NCI-H524 treated with DMSO at 0.1 percent for 48 hours (cell line): Measurements from ENCODE around the gene TGFBR3.

Source experiments
- DNase-seq: peaks from one replicate; lab custom pipeline; 2025; lab: John Stamatoyannopoulos, UW

TGFBR3 gene

DNA sequence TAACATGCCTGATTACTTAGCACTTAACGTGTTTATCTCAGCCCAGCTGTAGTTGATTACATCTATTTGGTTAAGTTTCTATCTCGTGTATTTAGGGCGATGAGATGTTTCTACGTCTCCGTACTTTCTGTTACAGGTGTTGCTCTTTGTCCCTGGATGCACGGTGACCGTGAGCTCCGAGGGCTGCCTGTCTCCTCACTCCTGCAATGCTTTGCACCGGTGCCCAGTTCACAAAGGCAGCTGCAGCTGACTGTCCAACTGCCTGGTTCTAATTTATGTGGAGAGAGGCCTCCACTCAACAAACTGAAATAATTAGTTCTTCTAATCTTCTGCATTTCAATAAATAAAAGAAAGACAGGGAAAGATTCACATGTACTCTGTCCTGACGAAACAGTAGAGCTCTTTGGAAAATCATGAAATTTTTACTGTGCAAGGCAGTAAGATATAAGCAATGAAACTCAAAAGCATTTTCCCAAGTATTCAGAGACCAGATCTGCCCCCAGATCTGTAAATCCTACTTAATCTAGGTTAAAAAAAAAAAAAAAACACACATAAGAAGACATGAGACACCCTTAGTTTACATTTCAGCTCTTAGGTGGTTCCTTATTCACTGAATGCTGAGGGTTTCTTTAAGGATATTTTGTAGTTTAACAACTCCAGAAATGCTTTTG lies 108.2 kb downstream of the TGFBR3 start:
- DNase-seq, result no peak

DNA sequence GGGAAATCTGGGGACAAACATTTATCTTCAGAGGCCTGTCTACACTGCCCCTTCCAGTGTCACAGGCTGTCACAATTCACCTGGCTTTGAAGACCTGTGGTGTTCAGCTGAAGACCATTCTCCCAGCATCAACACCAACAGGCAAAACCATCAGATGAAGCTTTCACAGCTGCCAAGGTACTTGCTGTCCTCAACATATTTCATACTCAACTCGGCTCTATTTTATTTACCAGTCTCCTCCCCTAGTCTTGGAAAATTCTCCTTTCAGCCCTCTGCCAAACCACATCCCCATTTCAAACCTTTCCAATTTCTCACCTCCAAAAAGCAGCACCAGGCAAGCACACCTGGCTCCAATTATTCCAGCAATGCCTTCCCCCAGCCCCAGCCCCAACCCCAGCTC lies 108.8 kb downstream of the TGFBR3 start:
- DNase-seq, result no peak

DNA sequence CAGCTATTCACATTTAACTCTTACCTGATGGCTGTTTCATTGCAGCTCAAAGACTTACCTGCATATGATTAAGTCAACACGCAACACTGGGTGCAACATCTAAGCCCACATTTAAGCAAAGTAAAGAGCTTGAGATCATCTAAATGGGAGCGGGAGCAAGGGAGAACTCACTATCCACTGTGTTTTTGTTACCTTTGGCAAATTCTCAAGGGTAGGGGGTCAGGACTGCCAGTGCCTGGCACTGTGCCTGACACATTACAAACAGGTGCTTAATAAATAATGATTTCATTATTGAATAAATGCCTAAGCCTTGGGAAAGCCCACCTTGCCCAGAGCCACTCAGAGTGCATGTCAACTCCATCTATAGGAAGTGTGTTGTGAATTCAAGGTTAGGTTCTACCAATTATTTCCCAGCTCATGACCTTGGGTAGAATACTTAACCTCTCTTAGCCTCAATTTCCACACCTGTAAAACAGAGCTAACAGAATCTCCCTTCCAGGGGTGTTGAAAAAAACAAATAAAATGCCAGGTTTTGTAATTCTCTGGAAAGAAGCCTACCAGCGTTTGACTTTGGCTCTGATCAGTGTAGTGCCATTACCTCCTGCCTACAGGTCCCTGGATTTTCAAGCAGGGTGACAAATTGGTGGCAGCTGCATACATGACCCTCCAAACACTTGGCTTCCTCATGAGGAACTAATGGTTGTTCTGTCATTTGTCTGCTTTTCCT lies 109.7 kb downstream of the TGFBR3 start:
- DNase-seq, result no peak

DNA sequence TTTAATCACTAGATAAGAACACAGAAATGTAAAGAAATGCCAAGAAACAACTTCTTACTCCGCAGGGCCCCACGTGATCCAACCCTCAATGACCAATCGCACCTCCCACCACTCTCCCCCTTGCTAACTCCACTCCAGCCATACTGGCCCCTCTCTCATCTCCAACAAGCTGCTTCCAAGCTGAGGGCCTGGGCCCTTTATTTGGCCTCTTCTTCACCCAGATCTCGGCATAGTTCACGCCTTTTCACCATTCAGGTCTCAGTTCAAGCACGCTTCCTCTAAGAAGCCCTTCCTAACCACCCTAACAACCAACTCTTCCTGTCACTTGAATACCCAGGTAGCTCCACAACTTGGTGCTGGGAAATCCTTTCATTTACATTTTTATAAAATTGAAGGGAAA lies 110.7 kb downstream of the TGFBR3 start:
- DNase-seq, result no peak

DNA sequence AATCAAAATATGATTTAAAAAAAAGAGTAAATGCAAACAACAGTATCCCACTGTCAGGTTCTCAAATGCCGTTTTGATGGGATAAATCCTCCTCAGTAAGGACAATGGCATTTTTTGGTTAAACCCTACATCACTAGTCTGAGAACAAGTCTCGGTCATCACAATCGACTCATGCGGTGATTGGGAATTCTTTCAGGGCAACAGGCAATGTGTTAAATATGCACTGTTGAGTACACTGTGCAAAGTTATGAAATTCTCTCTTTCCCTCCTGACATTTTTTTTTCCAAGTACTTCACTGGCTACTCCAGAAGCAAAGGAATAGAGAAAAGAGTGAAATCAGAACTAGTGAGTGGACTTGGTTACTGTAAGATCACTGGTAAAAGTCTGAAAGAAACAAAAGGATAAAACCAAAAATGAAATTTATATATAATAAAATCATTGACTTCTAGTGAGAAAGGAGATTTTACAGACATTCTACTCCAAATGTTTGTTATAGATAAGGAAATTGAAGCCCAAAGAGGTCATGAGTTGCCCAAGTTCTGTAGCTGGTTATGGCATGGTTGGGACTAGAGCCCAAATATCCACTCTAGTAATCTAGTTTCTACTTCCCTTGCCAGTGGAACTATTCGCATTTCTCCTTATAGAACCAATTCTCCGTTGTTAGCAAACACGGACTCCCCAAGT lies 111.3 kb downstream of the TGFBR3 start:
- no peak for DNase-seq

DNA sequence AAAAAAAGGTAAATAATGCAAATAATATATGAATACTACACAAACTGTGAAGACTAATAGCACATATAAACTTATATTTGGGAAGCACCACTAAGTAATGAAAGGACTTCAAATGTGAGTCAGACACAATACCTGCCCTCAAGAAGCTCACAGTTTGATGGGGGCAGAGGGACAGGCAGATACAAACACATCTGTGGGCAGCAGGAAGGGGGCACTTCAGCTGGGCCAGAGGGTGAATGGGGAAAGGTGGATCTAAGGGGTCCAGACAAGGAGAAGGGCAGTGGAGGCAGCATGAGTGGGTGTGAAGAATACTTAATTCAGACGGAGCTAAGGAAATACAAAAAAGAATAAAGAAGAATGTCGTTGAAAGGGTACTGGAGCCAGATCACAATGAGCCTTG lies 114.2 kb downstream of the TGFBR3 start:
- no peak for DNase-seq

DNA sequence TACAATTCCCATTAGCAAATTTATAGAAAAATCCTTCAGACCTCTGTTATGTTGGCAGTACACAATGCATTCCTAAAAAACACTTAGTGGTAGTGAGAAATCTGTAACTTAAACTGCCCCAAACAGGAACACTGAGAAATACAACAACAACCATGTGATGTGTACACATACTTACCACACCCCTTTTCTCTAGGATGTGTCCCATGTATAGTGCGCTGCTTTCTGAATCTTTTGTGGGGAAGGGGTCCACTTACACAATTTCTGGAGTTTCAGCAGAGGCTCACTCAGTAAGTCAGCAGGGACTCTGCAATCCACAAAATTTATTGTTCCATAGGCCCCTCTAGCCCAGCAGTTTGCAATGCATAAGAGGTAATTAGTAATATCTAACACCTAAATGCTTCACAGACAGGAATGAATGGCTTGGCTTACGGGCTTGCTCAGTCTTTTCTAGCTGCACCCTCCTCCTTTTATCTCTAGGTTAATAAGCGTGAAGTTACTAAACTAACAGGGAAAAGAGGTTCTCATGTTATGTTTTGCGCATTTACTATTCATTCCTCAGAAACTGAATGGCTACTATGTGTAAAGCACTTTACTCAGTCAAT lies 115.2 kb downstream of the TGFBR3 start:
- DNase-seq, result no peak

DNA sequence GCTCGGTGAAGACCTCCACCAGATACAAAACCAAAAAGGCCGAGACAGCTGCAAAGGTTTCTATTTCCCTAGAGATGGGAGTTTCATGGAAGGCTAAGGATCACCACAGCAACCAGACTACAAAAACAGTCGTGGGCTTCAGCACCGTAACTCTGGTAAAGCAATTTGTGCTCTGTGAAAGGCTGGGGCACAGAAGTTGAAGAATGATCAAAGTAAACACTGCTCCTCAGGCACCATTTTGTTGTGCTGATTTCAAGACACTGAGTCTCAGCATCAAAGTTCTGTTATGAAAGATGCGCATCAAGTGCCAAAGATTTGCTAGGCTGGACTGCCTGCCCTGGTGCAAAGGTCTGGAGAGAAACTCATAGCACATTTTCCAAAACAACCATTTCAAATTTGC lies 116.2 kb downstream of the TGFBR3 start:
- DNase-seq, result no peak

DNA sequence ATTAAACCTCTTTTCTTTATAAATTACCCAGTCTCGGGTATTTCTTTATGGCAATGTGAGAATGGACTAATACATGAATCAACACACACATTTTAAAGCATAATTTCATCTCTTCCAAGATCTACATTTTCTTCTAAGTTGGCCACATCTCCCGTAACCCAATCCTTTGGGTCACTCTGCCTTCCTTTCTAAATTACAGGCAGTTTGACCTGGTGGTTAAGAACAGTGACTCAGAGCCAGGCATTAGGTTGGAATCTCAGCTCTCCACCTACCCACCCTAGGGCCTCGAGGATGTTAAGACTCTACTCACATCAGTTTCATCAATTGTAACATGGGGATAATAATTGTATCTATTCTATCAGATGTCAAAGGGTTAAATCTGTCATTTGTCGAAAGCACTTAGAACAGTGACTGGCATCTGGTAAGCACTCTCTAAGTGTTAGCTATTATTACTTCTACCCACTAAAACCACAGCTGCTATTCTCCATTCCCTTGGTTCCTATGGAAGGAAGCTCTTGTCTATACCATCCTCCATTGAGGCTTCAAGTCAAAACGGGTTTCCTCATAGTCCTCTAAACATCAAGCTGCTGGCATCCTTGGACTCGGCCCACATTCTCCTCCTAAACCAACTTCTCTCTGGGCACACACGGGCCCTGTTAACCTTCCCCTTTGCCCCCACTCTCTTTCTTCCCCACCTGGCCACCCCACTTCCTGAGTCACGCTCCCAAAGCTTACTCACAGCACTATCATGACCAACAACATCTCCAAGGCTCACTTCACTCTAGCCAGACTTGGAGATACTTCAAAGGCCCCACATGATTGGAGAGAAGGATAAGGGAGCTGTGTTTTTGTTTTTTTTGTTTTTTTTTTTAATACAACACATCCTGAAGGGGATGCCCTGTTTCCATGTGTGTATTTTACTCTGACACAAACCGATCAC lies 116.9 kb downstream of the TGFBR3 start:
- DNase-seq, result peak; percentile 20

DNA sequence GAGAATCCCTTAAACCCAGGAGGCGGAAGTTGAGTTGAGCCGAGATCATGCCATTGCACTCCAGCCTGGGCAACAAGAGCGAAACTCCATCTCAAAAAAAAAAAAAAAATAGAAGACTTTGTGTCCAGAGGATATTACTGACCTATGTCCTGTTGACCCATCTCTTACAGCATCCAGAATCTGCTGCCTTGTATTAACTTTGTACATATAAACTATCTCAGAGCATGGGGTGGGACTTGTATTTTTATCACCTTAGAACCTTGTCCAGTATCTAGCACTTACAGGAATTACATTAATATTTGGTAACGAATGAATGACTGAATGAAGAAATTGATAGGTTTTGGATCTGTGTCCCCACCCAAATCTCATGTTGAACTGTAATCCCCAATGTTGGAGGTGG lies 117.8 kb downstream of the TGFBR3 start:
- no peak for DNase-seq

DNA sequence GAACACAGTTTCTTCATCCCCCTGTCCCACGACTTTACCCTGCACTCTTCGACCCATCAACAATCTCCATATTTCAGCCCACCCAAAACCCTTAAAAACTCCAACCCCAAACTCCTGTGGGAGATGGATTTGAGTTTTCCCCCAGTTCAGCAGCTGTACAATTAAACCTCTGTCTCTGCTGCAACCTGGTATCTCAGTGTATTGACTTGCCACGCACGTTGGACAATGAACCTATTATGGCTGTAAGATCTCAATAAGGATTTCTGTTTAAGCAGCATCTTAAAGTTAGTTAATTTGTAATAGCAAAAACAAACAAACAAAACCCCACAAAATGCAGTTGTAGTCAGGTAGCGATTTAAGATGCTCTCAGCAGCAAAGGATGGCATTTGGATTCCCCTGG lies 119.1 kb downstream of the TGFBR3 start:
- DNase-seq, result no peak

DNA sequence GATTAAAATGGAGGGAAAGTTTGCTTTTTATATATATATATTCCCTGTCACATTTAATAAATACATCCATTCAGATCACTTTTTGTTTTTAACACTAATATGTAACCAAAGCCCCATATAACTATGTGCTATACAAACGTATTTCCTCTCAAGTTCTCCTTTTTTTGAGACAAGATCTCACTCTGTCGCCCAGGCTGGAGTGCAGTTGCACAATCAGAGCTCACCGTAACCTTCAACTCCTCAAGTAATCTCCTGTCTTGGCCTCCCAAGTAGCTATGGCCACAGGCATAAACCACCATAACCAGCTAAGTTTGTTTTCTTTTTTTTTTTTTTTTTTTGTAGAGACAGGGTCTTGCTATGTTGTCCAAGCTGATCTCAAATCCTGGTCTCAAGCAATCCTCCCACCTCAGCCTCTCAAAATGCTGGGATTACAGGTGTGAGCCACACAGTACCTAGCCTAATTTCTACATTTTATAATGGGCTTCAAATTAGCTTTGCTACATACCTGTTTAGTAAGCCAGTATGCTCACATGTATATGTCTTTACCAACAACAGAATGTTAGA lies 120.0 kb downstream of the TGFBR3 start:
- DNase-seq, result no peak

DNA sequence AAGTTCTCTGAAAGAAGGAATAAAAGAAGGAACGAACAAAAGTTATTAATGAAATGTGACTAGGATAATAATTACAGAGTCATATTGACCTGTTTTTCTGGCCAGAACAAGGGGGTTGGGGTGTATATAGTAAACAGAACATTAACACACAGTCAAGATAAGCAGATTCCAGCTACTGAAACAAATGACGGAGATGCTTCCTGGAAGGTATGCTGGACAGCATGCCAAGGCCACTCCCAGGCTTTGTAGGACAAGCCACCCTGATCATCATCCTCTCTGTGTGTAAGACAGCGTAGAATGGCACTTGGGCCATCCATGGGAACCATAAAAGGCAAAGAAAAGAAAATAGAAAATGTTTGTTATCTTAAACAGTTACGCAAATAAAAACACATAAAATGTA lies 120.7 kb downstream of the TGFBR3 start:
- DNase-seq, result no peak

DNA sequence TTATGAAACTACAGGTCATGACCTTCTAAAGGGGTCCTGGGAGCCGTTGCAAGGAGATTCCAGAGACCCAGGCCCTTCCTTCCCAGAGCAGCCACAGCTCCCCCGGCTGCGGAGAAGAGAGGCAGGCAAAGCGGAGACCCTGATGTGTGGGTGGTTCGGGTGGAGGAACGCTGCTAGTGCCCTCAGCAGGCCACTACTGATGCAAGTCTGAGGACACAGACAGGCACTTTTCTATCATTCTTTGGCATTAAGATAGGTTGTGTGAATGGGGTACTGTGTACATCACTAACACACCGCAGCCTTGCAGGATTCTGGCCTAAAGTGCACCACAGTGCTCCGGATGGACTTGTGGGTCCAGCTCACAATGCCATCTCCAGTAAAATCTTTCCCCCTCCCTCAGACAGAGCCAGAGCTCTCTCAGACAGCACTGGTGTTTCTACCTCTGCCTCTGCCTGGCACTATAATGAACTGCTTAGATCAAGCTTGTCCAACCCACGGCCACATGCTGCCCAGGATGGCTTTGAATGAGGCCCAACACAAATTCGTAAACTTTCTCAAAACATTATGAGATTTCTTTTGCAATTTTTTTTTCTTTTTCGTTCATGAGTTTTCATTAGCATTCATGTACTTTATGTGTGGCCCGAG lies 121.4 kb downstream of the TGFBR3 start:
- no peak for DNase-seq

DNA sequence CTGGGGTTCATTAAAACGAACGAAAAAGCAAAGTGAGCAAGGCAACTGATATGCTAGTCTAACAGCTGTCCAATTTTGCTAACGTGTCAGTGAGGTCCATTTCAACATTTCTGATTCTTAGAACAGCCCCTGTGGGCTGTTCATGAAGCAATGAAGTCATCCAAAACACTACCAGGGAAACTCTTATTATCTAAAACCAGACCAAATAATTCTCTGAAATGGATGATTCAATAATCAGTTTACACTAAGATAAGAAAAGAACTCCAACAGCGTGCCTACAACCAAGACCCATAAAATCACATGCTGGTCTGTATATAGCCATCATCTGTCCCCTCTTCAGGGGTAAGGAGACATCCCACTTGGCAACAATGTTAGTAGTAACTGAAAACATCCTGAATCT lies 122.7 kb downstream of the TGFBR3 start:
- DNase-seq, result no peak

DNA sequence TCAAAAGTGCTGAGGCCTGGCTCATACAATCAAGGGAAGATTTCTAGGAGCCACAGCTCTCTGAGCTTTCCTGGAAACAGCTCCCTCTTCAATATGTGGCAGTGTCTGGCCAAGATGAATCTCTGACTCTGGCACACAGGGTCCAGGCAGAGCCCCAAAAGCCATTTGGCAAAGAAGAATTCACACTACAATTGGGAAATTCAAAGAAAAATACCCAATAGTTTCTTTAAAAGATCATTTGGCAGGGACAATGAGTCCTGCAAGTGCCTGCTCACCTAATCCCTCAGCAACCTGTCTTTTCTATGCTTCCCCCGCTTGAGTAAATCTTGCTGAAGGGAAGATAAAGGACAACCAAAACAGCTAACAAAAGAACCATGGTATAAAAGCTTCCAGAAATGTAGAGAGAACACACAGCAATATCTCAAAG lies 124.6 kb downstream of the TGFBR3 start:
- DNase-seq, result no peak

DNA sequence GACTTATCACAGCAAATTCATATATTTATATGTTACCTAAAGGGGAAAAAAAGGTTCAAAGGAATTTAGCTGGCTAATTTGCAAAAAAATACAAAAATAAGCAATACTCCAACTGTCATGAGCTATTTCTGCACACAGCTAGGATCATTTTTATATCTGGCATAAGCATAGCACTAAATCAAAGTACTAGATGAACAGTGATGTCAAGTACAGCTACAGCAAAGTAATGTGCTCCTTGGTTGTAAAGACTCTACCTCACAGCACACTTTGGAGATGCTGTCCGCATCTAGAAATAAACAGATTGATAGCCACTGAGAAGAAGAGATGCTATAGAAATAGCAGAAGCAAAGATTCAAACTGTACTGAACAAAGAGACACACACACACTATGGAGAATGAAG lies 125.4 kb downstream of the TGFBR3 start:
- no peak for DNase-seq

DNA sequence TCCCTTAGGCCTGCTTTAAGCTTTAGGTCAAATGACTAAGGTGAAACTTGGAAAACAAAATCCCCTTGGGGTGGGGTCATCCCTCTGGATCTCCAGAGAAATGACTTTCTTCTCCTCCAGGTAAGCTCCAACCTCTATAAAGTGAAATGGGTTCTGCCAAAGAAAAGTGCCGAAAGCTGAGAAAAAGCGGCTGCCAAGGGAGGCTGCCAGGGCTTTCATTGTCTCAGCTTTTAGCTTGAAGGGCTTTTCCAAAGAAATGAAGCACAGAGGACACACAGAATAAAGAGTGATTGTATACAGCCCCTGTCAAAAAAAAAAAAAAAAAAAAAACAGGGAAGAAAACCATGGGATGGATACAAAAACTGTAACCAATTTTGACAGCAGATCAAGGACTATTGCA lies 126.9 kb downstream of the TGFBR3 start:
- no peak for DNase-seq

DNA sequence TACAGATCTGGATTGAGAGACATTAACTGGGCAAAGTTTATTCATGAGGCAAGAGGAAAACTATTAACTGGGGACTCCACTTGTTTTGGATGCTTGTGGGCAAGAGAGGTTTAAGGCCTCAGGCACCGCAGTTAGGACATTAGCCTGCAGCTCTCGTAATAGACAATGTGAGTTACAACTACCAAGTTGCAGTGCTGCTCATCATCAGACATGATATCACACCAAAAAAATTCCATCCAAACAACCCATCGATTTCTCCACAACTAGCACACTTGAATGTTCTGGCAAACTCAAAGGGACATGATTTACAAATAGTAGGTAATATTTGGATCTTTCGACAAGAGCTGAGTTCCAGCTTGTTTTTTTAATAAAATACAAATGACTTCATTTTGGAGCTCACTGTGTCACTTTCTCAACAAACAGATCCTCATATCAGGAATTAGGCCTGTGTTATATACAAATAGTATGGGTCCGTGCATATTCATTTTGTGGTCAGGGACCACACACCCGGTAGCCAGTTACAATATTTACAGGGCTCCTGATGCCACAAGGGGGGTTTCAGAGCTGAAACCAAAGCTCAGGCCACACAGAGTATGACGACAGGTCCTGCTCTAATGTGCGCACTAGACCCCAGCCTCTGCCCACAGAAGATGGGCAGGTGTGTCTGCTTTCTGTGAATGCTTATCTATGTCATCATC lies 128.0 kb downstream of the TGFBR3 start:
- no peak for DNase-seq

DNA sequence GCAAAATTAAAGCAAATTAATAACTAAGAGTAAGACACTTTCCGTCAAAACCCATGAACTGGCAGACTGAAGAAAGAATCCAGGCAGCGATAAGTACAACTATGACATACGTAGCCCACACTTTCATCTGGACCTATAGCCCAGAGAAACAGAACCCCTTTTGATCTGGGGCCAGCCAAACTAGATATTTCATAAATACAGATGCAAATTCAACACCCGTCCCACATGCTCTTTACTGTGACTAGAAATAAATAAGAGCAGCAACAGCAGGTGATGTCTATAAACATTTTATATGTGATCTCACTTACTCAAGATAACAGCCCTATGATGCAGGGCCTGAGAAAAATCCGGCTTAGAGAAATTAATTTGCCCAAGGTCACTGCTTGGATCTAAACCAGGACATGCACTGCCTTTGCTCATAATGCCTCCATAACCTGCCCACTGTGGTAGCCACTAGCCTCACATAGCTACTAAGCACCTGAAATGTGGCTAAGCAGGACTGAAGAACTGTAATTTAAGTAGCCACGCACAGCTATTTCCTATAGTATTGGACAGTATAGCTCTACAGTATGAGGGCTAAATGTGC lies 130.2 kb downstream of the TGFBR3 start:
- no peak for DNase-seq
